Upper lobe of left lung (tissue), 4 donors: Measurements from ENCODE around the gene HES2.

Source experiments
- POLR2A ChIP-seq, 4 donors: fragments of 450-650 bp; IDR thresholded peaks; one replicate each; pipeline ENCODE4 v1.5.1; 2016 to 2017; ENCODE audit warnings: antibody characterized with exemption in 4 of 4, mild to moderate bottlenecking in 2 of 4
- POLR2AphosphoS5 ChIP-seq, 2 donors: sonication (generic); formaldehyde crosslinking; IDR thresholded peaks; one replicate each; pipeline ENCODE4 v1.5.1; 2017; ENCODE audit warnings: antibody characterized with exemption in 2 of 2
- TF ChIP-seq, protein P1 (sequence below), 6 experiments: fragments of 450-650 bp in 4 of 6; fragments of 200-600 bp in 2 of 6; sonication (generic) in 2 of 6; IDR thresholded peaks; one replicate each; pipeline ENCODE4 v1.5.1; 2016 to 2019; ENCODE audit warnings: antibody characterized with exemption in 6 of 6

DNA sequence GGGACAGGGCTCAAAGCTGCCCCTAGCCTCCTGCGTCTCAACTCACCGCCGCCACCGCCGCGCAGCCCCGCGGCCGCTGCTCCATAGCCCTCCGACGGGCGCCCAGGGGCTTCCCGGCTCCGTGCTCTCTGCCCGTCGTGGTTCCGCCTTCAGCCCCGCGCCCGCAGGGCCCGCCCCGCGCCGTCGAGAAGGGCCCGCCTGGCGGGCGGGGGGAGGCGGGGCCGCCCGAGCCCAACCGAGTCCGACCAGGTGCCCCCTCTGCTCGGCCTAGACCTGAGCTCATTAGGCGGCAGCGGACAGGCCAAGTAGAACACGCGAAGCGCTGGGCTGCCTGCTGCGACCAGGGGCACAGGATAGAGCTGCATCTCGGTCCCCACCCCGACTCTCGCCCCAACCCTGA, 46.3 kb upstream of the HES2 start, which contains the start of gene TNFRSF25:
- no peak for TF ChIP-seq POLR2A (IDR thresholded peaks at IDR 0.05)
- TF ChIP-seq, protein P1, sequence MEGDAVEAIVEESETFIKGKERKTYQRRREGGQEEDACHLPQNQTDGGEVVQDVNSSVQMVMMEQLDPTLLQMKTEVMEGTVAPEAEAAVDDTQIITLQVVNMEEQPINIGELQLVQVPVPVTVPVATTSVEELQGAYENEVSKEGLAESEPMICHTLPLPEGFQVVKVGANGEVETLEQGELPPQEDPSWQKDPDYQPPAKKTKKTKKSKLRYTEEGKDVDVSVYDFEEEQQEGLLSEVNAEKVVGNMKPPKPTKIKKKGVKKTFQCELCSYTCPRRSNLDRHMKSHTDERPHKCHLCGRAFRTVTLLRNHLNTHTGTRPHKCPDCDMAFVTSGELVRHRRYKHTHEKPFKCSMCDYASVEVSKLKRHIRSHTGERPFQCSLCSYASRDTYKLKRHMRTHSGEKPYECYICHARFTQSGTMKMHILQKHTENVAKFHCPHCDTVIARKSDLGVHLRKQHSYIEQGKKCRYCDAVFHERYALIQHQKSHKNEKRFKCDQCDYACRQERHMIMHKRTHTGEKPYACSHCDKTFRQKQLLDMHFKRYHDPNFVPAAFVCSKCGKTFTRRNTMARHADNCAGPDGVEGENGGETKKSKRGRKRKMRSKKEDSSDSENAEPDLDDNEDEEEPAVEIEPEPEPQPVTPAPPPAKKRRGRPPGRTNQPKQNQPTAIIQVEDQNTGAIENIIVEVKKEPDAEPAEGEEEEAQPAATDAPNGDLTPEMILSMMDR (IDR thresholded peaks at IDR 0.05) = no peak
- no peak for TF ChIP-seq POLR2AphosphoS5 (IDR thresholded peaks at IDR 0.05)
